Sigmoid colon (tissue), 3 donors: ENCODE results near the gene RIMS1.

Experiments
- CTCF ChIP-seq, 4 experiments: fragments of 450-650 bp in 3 of 4; fragments of 200-600 bp in 1 of 4; IDR thresholded peaks; one replicate each; pipeline ENCODE4 v1.5.1; 2016 to 2019; ENCODE audit warnings: antibody characterized with exemption in 4 of 4, mild to moderate bottlenecking in 3 of 4, moderate library complexity in 2 of 4
- POLR2A ChIP-seq, 2 donors: fragments of 450-650 bp; IDR thresholded peaks; one replicate each; pipeline ENCODE4 v1.6.1; 2016; ENCODE audit warnings: antibody characterized with exemption in 2 of 2, mild to moderate bottlenecking in 2 of 2, moderate library complexity in 2 of 2

- TF ChIP-seq POLR2A (IDR thresholded peaks at IDR 0.05) = no peak
- TF ChIP-seq CTCF (IDR thresholded peaks at IDR 0.05) = no peak
Measured at GRCh38 chr6:72040111-72040510, 153.8 kb downstream of the RIMS1 start.
